Spleen (tissue), 11 donors: ENCODE data around the gene UBL4A. TPM values are rescaled to one million over a fixed set of nuclear protein-coding genes. Genes with fewer than 3 reads are reported as not detected.

Source experiments
- DNase-seq: peaks from one replicate; pipeline ENCODE4 v3.0.0-alpha.2; 2020
- H3K27ac ChIP-seq, 8 donors: fragments of 200-600 bp; sonication (generic) in 7 of 8; 1 replicate in 4 of 8; 2 replicates in 4 of 8; pipeline versions ENCODE4 v1.5.0 to v1.8.0; 2016 to 2021; ENCODE audit warnings: inconsistent platforms in 4 of 8, mild to moderate bottlenecking in 4 of 8, moderate library complexity in 1 of 8
- H3K27me3 ChIP-seq, 7 donors: fragments of 200-600 bp; sonication (generic) in 6 of 7; replicated peaks in 1 of 7; 1 replicate in 4 of 7; 2 replicates in 3 of 7; pipeline versions ENCODE4 v1.5.0 to v1.8.0; 2016 to 2021; ENCODE audit warnings: inconsistent platforms in 3 of 7, mild to moderate bottlenecking in 1 of 7
- H3K36me3 ChIP-seq, 6 donors: fragments of 200-600 bp; sonication (generic) in 5 of 6; 1 replicate in 4 of 6; 2 replicates in 2 of 6; pipeline versions ENCODE4 v1.5.0 to v1.8.0; 2016 to 2021; ENCODE audit warnings: inconsistent platforms in 2 of 6
- H3K4me1 ChIP-seq, 6 donors: fragments of 200-600 bp; sonication (generic) in 5 of 6; 1 replicate in 3 of 6; 2 replicates in 3 of 6; pipeline versions ENCODE4 v1.5.0 to v1.8.0; 2016 to 2021; ENCODE audit warnings: inconsistent platforms in 3 of 6
- H3K4me3 ChIP-seq, 8 donors: fragments of 200-600 bp; sonication (generic) in 7 of 8; 1 replicate in 4 of 8; 2 replicates in 4 of 8; pipeline versions ENCODE4 v1.5.0 to v1.8.0; 2016 to 2021; ENCODE audit warnings: inconsistent platforms in 4 of 8, mild to moderate bottlenecking in 4 of 8, moderate library complexity in 2 of 8
- H3K9me3 ChIP-seq, 8 donors: fragments of 200-600 bp; sonication (generic) in 7 of 8; 1 replicate in 4 of 8; 2 replicates in 4 of 8; pipeline versions ENCODE4 v1.5.0 to v1.8.0; 2016 to 2021; ENCODE audit warnings: inconsistent platforms in 4 of 8
- POLR2A ChIP-seq, 3 donors: fragments of 450-650 bp; IDR thresholded peaks; one replicate each; pipeline ENCODE4 v1.5.1; 2017; ENCODE audit warnings: antibody characterized with exemption in 3 of 3, mild to moderate bottlenecking in 1 of 3
- POLR2AphosphoS5 ChIP-seq, 3 donors: sonication (generic); formaldehyde crosslinking; IDR thresholded peaks; one replicate each; pipeline ENCODE4 v1.5.1; 2017; ENCODE audit warnings: antibody characterized with exemption in 3 of 3
- WGBS, 5 donors: extraction: QIAGEN DNeasy Blood & Tissue Kit in 3 of 5; methylation state at CpG; one replicate each; pipeline versions ENCODE4 v1.1.5 to v1.1.7; 2013 to 2018; 5-methylcytosine and 5-hydroxymethylcytosine counted together
- intact Hi-C: fragments of 100-400 bp; cut with DNase I; formaldehyde crosslinking; loops from one replicate; pipeline ENCODE4 v1.15.0; 2023; ENCODE audit warnings: low total_unique reads
- polyA plus RNA-seq, 3 donors: library from polyadenylated mRNA; stranded (reverse); fragments of 200-250 nt; gene quantifications; one replicate each; pipeline ENCODE4 v1.2.1, GENCODE V29; 2013
- total RNA-seq, 7 donors: library from RNA; depleted of rRNA in 3 of 7; stranded (reverse); fragments of >200 nt in 3 of 7; fragmentation: NEBNext Ultra II Directional in 4 of 7; extraction: Animal tissue kit (Norgen Biotek cat#: 25700) in 4 of 7; gene quantifications; one replicate each; pipeline versions ENCODE4 v1.1.0 to v1.2.1, GENCODE V29; 2016 to 2021
- TF ChIP-seq, protein P1 (sequence below), 11 experiments: fragments of 200-600 bp in 7 of 11; fragments of 450-650 bp in 4 of 11; sonication (generic) in 4 of 11; IDR thresholded peaks in 8 of 11; conservative IDR thresholded peaks in 3 of 11; 1 replicate in 7 of 11; 2 replicates in 4 of 11; pipeline versions ENCODE4 v1.4.0 to v1.8.0; 2016 to 2021; ENCODE audit warnings: antibody characterized with exemption in 11 of 11, inconsistent platforms in 4 of 11, mild to moderate bottlenecking in 1 of 11
- donor health status: healthy with polysubstance abuse.
- donor health status: DM: no; HTN: no; CAD: no; lungs with moderate emphysema.
- donor health status: DM: no; HTN: no; CAD: no.
- donor health status: Bipolar disorder and iron deficiency.
- donor health status: healthy.
- donor health status: DM: no; HTN: no; CAD: no.
- donor health status: DM: yes; HTN: yes; CAD: no.

The UBL4A gene
- total and polyA plus RNA-seq, 10 donors = 13.4 to 36.3 (median 21.8) TPM

DNA sequence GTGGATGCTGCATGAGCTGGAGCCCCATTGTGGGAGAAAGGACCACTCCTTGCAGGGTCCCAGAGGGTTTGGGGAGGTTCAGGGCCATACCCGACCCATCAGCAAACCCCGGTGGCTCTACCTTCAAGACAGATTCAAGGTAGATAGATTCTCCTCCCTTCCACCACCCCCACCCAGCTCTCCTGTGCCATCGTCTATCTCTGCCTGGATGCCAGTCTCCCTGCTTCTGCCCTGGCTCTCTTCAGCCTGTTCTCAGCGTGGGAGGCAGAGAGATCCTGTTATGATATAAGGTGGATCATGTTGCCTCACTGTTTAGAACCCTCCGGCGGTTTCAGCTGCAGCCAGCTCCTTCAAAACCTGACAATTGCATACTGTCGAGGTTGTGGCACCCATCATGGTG, 12.7 kb downstream of the UBL4A start:
- no peak for DNase-seq
- no peak overlapping the region for H3K27ac ChIP-seq
- peaks cover 0 to 15% (median 5%) of the 10 kb centered on the region in 6 donors for H3K4me1 ChIP-seq
- H3K36me3 ChIP-seq = peaks cover 0 to 47% (median 21%) of the 10 kb centered on the region in 6 donors
- intact Hi-C loops = no loop called here
- 78 to 95% (median 89%) methylated on average over 6 to 7 of the region's 7 CpGs for WGBS, 5 donors
- no peaks in the 10 kb centered on the region for H3K27me3 ChIP-seq
- no peaks in the 10 kb centered on the region for H3K9me3 ChIP-seq
- TF ChIP-seq, protein P1, sequence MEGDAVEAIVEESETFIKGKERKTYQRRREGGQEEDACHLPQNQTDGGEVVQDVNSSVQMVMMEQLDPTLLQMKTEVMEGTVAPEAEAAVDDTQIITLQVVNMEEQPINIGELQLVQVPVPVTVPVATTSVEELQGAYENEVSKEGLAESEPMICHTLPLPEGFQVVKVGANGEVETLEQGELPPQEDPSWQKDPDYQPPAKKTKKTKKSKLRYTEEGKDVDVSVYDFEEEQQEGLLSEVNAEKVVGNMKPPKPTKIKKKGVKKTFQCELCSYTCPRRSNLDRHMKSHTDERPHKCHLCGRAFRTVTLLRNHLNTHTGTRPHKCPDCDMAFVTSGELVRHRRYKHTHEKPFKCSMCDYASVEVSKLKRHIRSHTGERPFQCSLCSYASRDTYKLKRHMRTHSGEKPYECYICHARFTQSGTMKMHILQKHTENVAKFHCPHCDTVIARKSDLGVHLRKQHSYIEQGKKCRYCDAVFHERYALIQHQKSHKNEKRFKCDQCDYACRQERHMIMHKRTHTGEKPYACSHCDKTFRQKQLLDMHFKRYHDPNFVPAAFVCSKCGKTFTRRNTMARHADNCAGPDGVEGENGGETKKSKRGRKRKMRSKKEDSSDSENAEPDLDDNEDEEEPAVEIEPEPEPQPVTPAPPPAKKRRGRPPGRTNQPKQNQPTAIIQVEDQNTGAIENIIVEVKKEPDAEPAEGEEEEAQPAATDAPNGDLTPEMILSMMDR (IDR thresholded peaks at IDR 0.05 in 8 of 11, conservative IDR thresholded peaks at IDR 0.05 in 3 of 11) = no peak
- no peak for TF ChIP-seq POLR2A (IDR thresholded peaks at IDR 0.05)
- no peak overlapping the region for H3K4me3 ChIP-seq

DNA sequence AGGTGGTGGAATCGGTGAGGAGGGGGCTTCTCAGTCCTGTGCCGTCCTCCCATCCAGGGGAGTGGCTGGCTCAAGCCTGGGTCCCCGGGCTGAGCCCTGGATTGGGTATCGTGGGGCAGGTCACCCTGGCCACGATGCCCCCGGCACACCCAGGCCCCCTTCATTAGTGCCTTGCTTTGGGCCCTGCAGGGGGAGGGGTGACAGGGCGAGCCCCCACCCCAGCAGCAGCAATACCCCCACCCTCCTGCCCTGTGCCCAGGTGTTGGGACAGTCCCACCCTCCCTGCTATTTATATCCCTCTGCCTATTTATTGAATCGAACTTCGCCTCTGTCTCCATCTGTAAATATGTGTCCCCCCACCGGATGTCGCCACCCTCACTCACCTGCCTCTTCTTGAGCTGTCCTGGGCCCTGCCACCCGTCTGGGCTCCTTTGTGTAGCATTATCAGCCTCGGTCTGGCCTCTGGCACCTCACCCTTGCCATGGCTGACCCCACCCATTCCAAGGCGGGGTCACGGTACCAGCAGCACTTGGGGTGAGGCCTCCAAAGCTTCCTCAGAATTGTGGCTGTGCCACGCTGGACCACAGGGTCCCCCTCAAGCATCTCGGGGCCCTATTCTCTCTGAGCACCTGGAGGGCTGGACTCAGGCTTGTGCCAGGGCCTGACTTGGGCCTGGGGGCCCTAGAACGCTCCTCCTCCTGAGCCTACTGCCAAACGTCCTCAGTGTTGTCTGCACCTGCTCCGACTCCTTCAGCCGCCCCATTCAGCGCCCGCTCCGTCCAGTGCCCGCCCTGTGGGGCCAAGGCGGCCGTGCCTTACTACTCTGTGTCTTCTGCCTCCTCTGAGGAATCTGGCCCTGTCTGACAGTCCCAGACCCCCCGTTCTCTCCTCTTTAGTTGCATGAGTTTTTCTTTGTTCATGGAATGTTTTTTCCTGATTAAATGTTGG, 13.5 kb downstream of the UBL4A start:
- Histone ChIP-seq H3K27ac (no peak overlapping the region), H3K27me3 (no peaks in the 10 kb centered on the region), H3K4me3 (no peak overlapping the region), H3K9me3 (no peaks in the 10 kb centered on the region), H3K4me1 (peaks cover 0 to 8% (median 2%) of the 10 kb centered on the region in 6 donors), H3K36me3 (peaks cover 0 to 54% (median 26%) of the 10 kb centered on the region in 6 donors)
- no peak for DNase-seq
- intact Hi-C loops = no loop called here
- no peak for TF ChIP-seq POLR2AphosphoS5 (IDR thresholded peaks at IDR 0.05)
- TF ChIP-seq, protein P1 (IDR thresholded peaks at IDR 0.05 in 8 of 11, conservative IDR thresholded peaks at IDR 0.05 in 3 of 11) = no peak
- WGBS, 5 donors = 73 to 87% (median 80%) methylated on average over 16 to 28 of the region's 28 CpGs

DNA sequence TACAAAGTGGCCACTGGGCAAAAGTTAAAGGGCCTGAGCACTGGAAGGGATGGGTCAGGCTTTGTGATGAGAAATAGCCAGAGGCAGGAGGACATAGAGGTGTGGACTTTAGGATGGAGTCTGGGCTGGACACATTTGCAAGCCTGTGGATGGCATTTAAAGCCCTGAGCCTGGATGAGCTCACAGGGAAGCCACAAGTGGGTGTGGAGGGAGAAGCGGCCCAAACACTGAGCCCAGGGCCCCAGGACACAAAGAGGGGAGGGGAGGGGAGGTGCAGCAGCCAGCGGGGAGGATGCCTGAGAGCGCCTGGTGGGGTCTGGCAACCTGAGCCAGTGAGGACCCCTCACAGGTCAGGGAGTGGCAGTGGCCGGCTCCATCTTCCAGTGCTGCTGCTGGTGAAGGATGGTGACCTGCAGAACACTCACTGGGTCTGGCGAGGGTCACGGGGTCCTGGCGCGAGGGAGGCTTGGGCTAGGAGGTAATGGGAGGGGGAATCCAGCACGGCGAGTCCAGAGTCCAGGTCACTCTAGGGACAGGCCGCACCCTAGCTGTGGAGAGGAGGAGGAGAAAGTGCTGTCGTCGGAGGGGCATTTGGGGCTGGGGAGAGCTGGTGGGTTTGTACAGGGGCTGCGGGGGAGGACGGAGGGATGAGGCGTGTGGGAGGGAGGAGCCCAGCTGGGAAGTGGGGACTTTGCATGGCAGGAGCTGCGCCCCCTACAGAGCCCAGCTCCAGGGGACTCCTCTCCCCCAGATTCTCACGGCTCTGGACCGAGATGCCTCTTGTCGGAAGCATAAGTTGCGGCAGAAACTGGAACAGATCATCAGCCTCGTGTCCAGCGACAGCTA, 14.4 kb downstream of the UBL4A start:
- WGBS, 5 donors = 86 to 92% (median 88%) methylated on average over 14 to 23 of the region's 23 CpGs
- intact Hi-C loops = no loop called here
- Histone ChIP-seq H3K4me3 (no peak overlapping the region), H3K27me3 (no peaks in the 10 kb centered on the region), H3K27ac (no peak overlapping the region), H3K4me1 (no peaks in the 10 kb centered on the region), H3K9me3 (no peaks in the 10 kb centered on the region), H3K36me3 (peaks cover 0 to 63% (median 29%) of the 10 kb centered on the region in 6 donors)
- TF ChIP-seq POLR2AphosphoS5 (IDR thresholded peaks at IDR 0.05) (no peak), POLR2A (IDR thresholded peaks at IDR 0.05) (no peak)
- TF ChIP-seq, protein P1 (IDR thresholded peaks at IDR 0.05 in 8 of 11, conservative IDR thresholded peaks at IDR 0.05 in 3 of 11) = no peak
- no peak for DNase-seq
